ENCODE data around the gene JAKMIP1.

Gene JAKMIP1

GRCh38 chr4:6114601-6115000 is 85.7 kb downstream of the JAKMIP1 start:
- DNase-seq: no peak

GRCh38 chr4:6114181-6114580 is 86.2 kb downstream of the JAKMIP1 start:
- DNase-seq: no peak

GRCh38 chr4:6113641-6114040 is 86.7 kb downstream of the JAKMIP1 start:
- no peak for DNase-seq

- DNase-seq: no peak
These were observed 87.6 kb downstream of the JAKMIP1 start for GRCh38 chr4:6112606-6113290.

- no peak for DNase-seq
These were observed 88.9 kb downstream of the JAKMIP1 start for GRCh38 chr4:6111354-6111960.

GRCh38 chr4:6110681-6111353 is 89.5 kb downstream of the JAKMIP1 start:
- DNase-seq: no peak

- no peak for DNase-seq
These were observed 90.3 kb downstream of the JAKMIP1 start for GRCh38 chr4:6109842-6110560.

GRCh38 chr4:6107886-6108285 is 92.5 kb downstream of the JAKMIP1 start:
- no peak for DNase-seq

- no peak for DNase-seq
These were observed 93.1 kb downstream of the JAKMIP1 start for GRCh38 chr4:6107114-6107791.

GRCh38 chr4:6106156-6106555 is 94.2 kb downstream of the JAKMIP1 start:
- no peak for DNase-seq

GRCh38 chr4:6105311-6105911 is 94.9 kb downstream of the JAKMIP1 start:
- DNase-seq: no peak

GRCh38 chr4:6104541-6105130 is 95.7 kb downstream of the JAKMIP1 start:
- no peak for DNase-seq

- DNase-seq: no peak
These were observed 102.8 kb downstream of the JAKMIP1 start for GRCh38 chr4:6097581-6097980.

GRCh38 chr4:6095897-6096296 is 104.5 kb downstream of the JAKMIP1 start:
- no peak for DNase-seq

- DNase-seq: no peak
These were observed 105.2 kb downstream of the JAKMIP1 start for GRCh38 chr4:6095023-6095752.

GRCh38 chr4:6093671-6094070 is 106.7 kb downstream of the JAKMIP1 start:
- no peak for DNase-seq

- DNase-seq: no peak
These were observed 107.4 kb downstream of the JAKMIP1 start for GRCh38 chr4:6092971-6093370.

- DNase-seq: no peak
These were observed 108.2 kb downstream of the JAKMIP1 start for GRCh38 chr4:6092131-6092530.

- DNase-seq: no peak
These were observed 109.4 kb downstream of the JAKMIP1 start for GRCh38 chr4:6090931-6091330.

- DNase-seq: no peak
These were observed 111.4 kb downstream of the JAKMIP1 start for GRCh38 chr4:6088950-6089349.

- no peak for DNase-seq
These were observed 112.5 kb downstream of the JAKMIP1 start for GRCh38 chr4:6087669-6088341.
